HepG2 (cell line): ENCODE measurements around the gene SBDS. TPM values are rescaled to one million over a fixed set of nuclear protein-coding genes. Genes with fewer than 3 reads are reported as not detected.
"Not testable (repeated sequence)": the region's sequence is repeated elsewhere in the genome, so short reads cannot be mapped to it uniquely, and the experiment has no call there.

ENCODE experiments used
- ATAC-seq: fragments of 200-7000 bp; cut with Tn5 transposase; 3 replicates; pipeline ENCODE4 v1.9.1; 2020; ENCODE audit warnings: mild to moderate bottlenecking, moderate library complexity
- BruUV-seq: library from RNA; stranded (reverse); fragments of 400-500 nt; replicated peaks from 2 replicates; lab custom pipeline; 2021; lab: Mats Ljungman, UMichigan
- CTCF ChIA-PET: fragments of 300-600 bp; formaldehyde crosslinking; extraction: SDS; loops from one replicate; lab custom pipeline; 2021; ENCODE audit warnings: low total read pairs, inconsistent platforms, low intra/inter-chr PET ratio; lab: Yijun Ruan, JAX
- POLR2A ChIA-PET: fragments of 350-600 bp; sonication (Branson Sonifier 250); formaldehyde crosslinking; loops from one replicate; lab custom pipeline; 2020; ENCODE audit warnings: antibody characterized with exemption, inconsistent platforms; lab: Yijun Ruan, JAX
- DNase-seq: peaks from one replicate; pipeline ENCODE4 v3.0.0-alpha.2; 2015; ENCODE audit warnings: low spot score
- FAIRE-seq: peaks from 3 replicates; lab custom pipeline; 2011; peaks lifted over from hg19 to GRCh38; lab: Jason Lieb, UNC
- H2AFZ ChIP-seq: one replicate; pipeline ENCODE4 v1.6.1; 2011; ENCODE audit warnings: low read length, inconsistent platforms
- H3K27ac ChIP-seq: fragments of 300-600 bp; 3 replicates; pipeline ENCODE4 v1.8.0; 2011; ENCODE audit warnings: mixed run types, mild to moderate bottlenecking, mixed read lengths, low read length, inconsistent platforms; ENCODE audit not compliant: insufficient read depth; ENCODE audit errors: extremely low read length
- H3K27me3 ChIP-seq, 2 experiments: fragments of 200-600 bp in 1 of 2; 2 replicates in 1 of 2; 3 replicates in 1 of 2; pipeline versions ENCODE4 v1.6.0 to v1.8.0; 2011; ENCODE audit warnings: low read length in 2 of 2, mild to moderate bottlenecking in 2 of 2, moderate library complexity in 2 of 2, inconsistent platforms in 1 of 2; ENCODE audit not compliant: insufficient read depth in 2 of 2, control insufficient read depth in 1 of 2
- H3K36me3 ChIP-seq, 2 experiments: fragments of 200-600 bp in 1 of 2; replicated peaks in 1 of 2; 2 replicates in 1 of 2; 3 replicates in 1 of 2; pipeline versions ENCODE4 v1.5.1 to v1.8.0; 2011; ENCODE audit warnings: low read length in 2 of 2, inconsistent platforms in 1 of 2; ENCODE audit not compliant: insufficient read depth in 2 of 2, control insufficient read depth in 1 of 2
- H3K4me1 ChIP-seq: 2 replicates; pipeline ENCODE4 v1.5.1; 2012; ENCODE audit warnings: low read length, inconsistent platforms; ENCODE audit not compliant: insufficient read depth
- H3K4me2 ChIP-seq: 2 replicates; pipeline ENCODE4 v1.6.0; 2011; ENCODE audit warnings: low read depth, low read length, inconsistent platforms
- H3K4me3 ChIP-seq, 3 experiments: fragments of 200-600 bp in 1 of 3; sonication (generic), shearing (Covaris generic) in 1 of 3; replicated peaks in 1 of 3; 2 replicates each; pipeline ENCODE4 v1.5.1; 2011 to 2016; ENCODE audit warnings: low read length in 3 of 3, inconsistent platforms in 2 of 3, low read depth in 2 of 3, mild to moderate bottlenecking in 2 of 3, control low read depth in 1 of 3, mixed read lengths in 1 of 3; ENCODE audit not compliant: insufficient read depth in 1 of 3
- H3K79me2 ChIP-seq: one replicate; pipeline ENCODE4 v1.6.1; 2011; ENCODE audit warnings: low read length, inconsistent platforms; ENCODE audit not compliant: insufficient read depth
- H3K9ac ChIP-seq: 2 replicates; pipeline ENCODE4 v1.6.0; 2011; ENCODE audit warnings: mild to moderate bottlenecking, low read depth, low read length, inconsistent platforms; ENCODE audit not compliant: insufficient read depth
- H3K9me3 ChIP-seq: 2 replicates; pipeline ENCODE4 v1.5.1; 2012; ENCODE audit warnings: mild to moderate bottlenecking, low read length
- H4K20me1 ChIP-seq: 2 replicates; pipeline ENCODE4 v1.6.0; 2011; ENCODE audit warnings: inconsistent platforms, mild to moderate bottlenecking, low read length, moderate library complexity; ENCODE audit not compliant: insufficient read depth
- FOXA1 ChIP-seq, 2 experiments: fragments of 450-650 bp in 1 of 2; sonication (generic) in 1 of 2; formaldehyde crosslinking in 1 of 2; IDR thresholded peaks; 2 replicates each; pipeline versions ENCODE4 v1.4.0 to v1.6.1; 2016 to 2020; ENCODE audit warnings: missing genetic modification reagents in 1 of 2
- FOXA3 ChIP-seq: IDR thresholded peaks from 2 replicates; pipeline ENCODE4 v1.6.1; 2016; ENCODE audit warnings: missing genetic modification reagents, missing compliant biosample characterization
- GFI1 ChIP-seq: sonication (generic); formaldehyde crosslinking; IDR thresholded peaks from 2 replicates; pipeline ENCODE4 v1.5.0; 2020; ENCODE audit warnings: missing genetic modification reagents, mild to moderate bottlenecking, borderline replicate concordance
- HNRNPLL ChIP-seq: fragments of 200-400 bp; formaldehyde crosslinking; IDR thresholded peaks from 2 replicates; pipeline ENCODE4 v1.6.1; 2017; ENCODE audit warnings: mild to moderate bottlenecking, low read depth, low read length; ENCODE audit not compliant: poor library complexity, severe bottlenecking
- MIER2 ChIP-seq: IDR thresholded peaks from 2 replicates; pipeline ENCODE4 v1.6.1; 2016; ENCODE audit warnings: missing biosample characterization, missing genetic modification reagents
- RFX3 ChIP-seq: IDR thresholded peaks from 2 replicates; pipeline ENCODE4 v1.6.1; 2016; ENCODE audit warnings: missing biosample characterization, missing genetic modification reagents
- ZBTB1 ChIP-seq: sonication (generic); formaldehyde crosslinking; IDR thresholded peaks from 2 replicates; pipeline ENCODE4 v1.4.0; 2020; ENCODE audit warnings: missing genetic modification reagents, borderline replicate concordance
- ZBTB3 ChIP-seq: sonication (generic); formaldehyde crosslinking; IDR thresholded peaks from 2 replicates; pipeline ENCODE4 v1.4.0; 2020; ENCODE audit warnings: low read depth, mild to moderate bottlenecking, moderate library complexity, missing genetic modification reagents, borderline replicate concordance
- WGBS: methylation state at CpG from one replicate; pipeline ENCODE4 v1.1.6; 2017; ENCODE audit warnings: low lambda C conversion rate; 5-methylcytosine and 5-hydroxymethylcytosine counted together
- in situ Hi-C: cut with HindIII; loops from 2 replicates; pipeline ENCODE4 v1.10.0; 2017; ENCODE audit warnings: low pct_unique_long_range_greater_than_20kb; ENCODE audit not compliant: extremely low pct_ligation_motif_present
- intact Hi-C: fragments of 100-400 bp; cut with micrococcal nuclease; formaldehyde crosslinking; loops from one replicate; pipeline ENCODE4 v1.10.0; 2022; ENCODE audit not compliant: unreplicated experiment
- polyA plus RNA-seq, 8 experiments: library from polyadenylated mRNA; depleted of rRNA in 3 of 8; stranded (reverse) in 7 of 8; unstranded in 1 of 8; fragments of >200 nt; fragmentation: Illumina TruSeq in 4 of 8; extraction: Trizol in 4 of 8; gene quantifications; 2 replicates each; pipeline versions ENCODE4 v1.2.1 to v1.2.3, GENCODE V29; 2011 to 2016; ENCODE audit warnings: low read depth in 4 of 8, missing spikeins in 1 of 8, mixed read lengths in 1 of 8; ENCODE audit not compliant: insufficient read depth in 1 of 8
- total RNA-seq, 5 experiments: library from RNA; depleted of rRNA; stranded (reverse); fragments of >200 nt; fragmentation: Illumina TruSeq; extraction: Trizol; gene quantifications; 2 replicates each; pipeline ENCODE4 v1.2.3, GENCODE V29; 2016; ENCODE audit warnings: low read depth in 1 of 5

SBDS gene
- total and polyA plus RNA-seq, 2 of the 13 experiments (the other 11 are each of a cell fraction or from before 2014, with no cell fraction given): 39.1 to 79.3 TPM

DNA sequence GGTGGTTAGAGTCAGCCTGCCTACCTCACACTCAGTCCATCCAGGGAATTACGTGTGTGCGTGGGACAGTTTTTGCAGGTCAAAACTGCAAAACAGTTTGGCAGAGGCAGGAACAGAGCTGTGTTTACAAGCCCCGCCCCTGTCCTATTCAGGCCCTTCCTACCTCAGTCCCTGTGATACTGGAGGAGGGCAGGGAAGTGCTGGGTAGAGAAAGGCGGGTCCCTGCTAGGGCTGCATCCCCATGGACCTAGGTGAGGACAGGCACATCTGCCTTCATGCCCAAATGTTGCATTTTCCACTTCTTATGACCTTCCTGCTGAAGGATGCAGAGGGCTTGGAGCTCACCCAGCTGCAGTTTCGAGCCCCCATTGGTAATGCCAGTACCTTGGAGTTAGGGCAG, 25.1 kb downstream of the SBDS start:
- intact Hi-C loops: no loop called here

DNA sequence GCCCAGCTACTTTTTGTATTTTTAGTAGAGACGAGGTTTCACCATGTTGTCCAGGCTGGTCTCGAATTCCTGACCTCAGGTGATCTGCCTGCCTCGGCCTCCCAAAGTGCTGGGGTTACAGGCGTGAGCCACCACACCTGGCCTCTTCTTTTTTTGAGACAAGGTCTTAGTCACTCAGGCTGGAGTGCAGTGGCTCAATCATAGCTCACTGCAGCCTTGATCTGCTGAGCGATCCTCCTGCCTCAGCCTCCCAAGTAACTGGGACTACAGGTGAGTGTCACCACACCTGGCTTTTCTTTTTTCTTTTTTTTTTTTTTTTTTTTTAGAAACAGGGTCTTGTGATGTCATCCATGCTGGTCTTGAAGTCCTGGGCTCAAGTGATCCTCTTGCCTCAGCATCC, 26.4 kb downstream of the SBDS start:
- intact Hi-C loops, H3K9me3 ChIP-seq, in situ Hi-C loops, H4K20me1 ChIP-seq, H3K4me2 ChIP-seq, ATAC-seq, H3K36me3 ChIP-seq, H2AFZ ChIP-seq, FAIRE-seq, H3K27me3 ChIP-seq, H3K27ac ChIP-seq, POLR2A ChIA-PET, CTCF ChIA-PET, BruUV-seq, H3K4me3 ChIP-seq, DNase-seq, H3K79me2 ChIP-seq, H3K9ac ChIP-seq: not testable (repeated sequence)
- WGBS: 74% methylated on average over 5 of the region's 5 CpGs
- H3K4me1 ChIP-seq: peaks cover 33% of the 10 kb centered on the region

More for the DNA sequence above, 25.1 kb downstream of the SBDS start:
- FAIRE-seq (no peak), DNase-seq (no peak), ATAC-seq (peak; percentile 77)
- no peaks in the 10 kb centered on the region for H4K20me1 ChIP-seq
- CTCF ChIA-PET: no interaction called here
- no peaks in the 10 kb centered on the region for H3K79me2 ChIP-seq
- no peaks in the 10 kb centered on the region for H3K36me3 ChIP-seq
- no peak overlapping the region; the same call in 1 of the 2 replicates for H3K9ac ChIP-seq
- H3K27me3 ChIP-seq: 0 out of 5 replicates have a peak, but pooled peaks cover 0 to 1% of the 10 kb centered on the region in 2 experiments
- peak overlapping the region in 2 of 3 experiments; percentile 38 to 51; a peak in 3 of 6 replicates for H3K4me3 ChIP-seq
- in situ Hi-C loops: no loop called here
- H3K27ac ChIP-seq: no peak overlapping the region
- H3K9me3 ChIP-seq: no peaks in the 10 kb centered on the region
- TF ChIP-seq RFX3 (CRISPR knock-in tag): no peak
- TF ChIP-seq FOXA1 (IDR thresholded peaks at IDR 0.05): no peak
- TF ChIP-seq FOXA1 (CRISPR knock-in tag; IDR thresholded peaks at IDR 0.05): 0 out of 2 replicates have a peak, but pooled peaks have one; percentile 26
- TF ChIP-seq FOXA3 (CRISPR knock-in tag): peak; percentile 37; the same call in 1 of the 2 replicates
- TF ChIP-seq MIER2 (CRISPR knock-in tag): no peak
- TF ChIP-seq ZBTB1 (CRISPR knock-in tag): no peak
- TF ChIP-seq ZBTB3 (CRISPR knock-in tag): no peak
- no peak for TF ChIP-seq HNRNPLL
- no peak for TF ChIP-seq GFI1 (CRISPR knock-in tag)
- WGBS: 27% methylated on average over 3 of the region's 5 CpGs
- H3K4me1 ChIP-seq: peaks cover 33% of the 10 kb centered on the region
- POLR2A ChIA-PET: no interaction called here
- peak overlapping the region; percentile 77 for H3K4me2 ChIP-seq
- peak overlapping the region; percentile 86 for H2AFZ ChIP-seq
- BruUV-seq: no TSS peak
